ENCODE results near the gene LAMTOR2.

LAMTOR2 gene

GRCh38 chr1:156042828-156043227, 11.8 kb upstream of the LAMTOR2 start:
- TF ChIP-seq CTCF (IDR thresholded peaks at IDR 0.05): no peak
- Histone ChIP-seq H3K36me3 (no peaks in the 10 kb centered on the region), H3K9me3 (no peaks in the 10 kb centered on the region)

GRCh38 chr1:156045076-156045475, 9.5 kb upstream of the LAMTOR2 start:
- Histone ChIP-seq H3K9me3 (no peaks in the 10 kb centered on the region), H3K4me3 (ENCODE audit: low read depth in 1 of 2, low read length in 1 of 2) (no peak overlapping the region), H3K27ac (no peak overlapping the region), H3K27me3 (no peaks in the 10 kb centered on the region), H3K4me1 (ENCODE audit: control insufficient read depth in 1 of 2, insufficient read depth in 1 of 2, low read depth in 1 of 2, low read length in 1 of 2) (no peaks in the 10 kb centered on the region), H3K36me3 (no peaks in the 10 kb centered on the region)
- no peak for TF ChIP-seq CTCF (IDR thresholded peaks at IDR 0.05)

More at GRCh38 chr1:156042828-156043227, 11.8 kb upstream of the LAMTOR2 start:
- H3K4me3 ChIP-seq (ENCODE audit: low read depth in 1 of 2, low read length in 1 of 2): no peak overlapping the region
- H3K27me3 ChIP-seq: no peaks in the 10 kb centered on the region
- H3K27ac ChIP-seq: no peak overlapping the region
- H3K4me1 ChIP-seq (ENCODE audit: control insufficient read depth in 1 of 2, insufficient read depth in 1 of 2, low read depth in 1 of 2, low read length in 1 of 2): no peaks in the 10 kb centered on the region

GRCh38 chr1:156048663-156049258, 5.8 kb upstream of the LAMTOR2 start:
- no peaks in the 10 kb centered on the region for H3K27me3 ChIP-seq
- no peaks in the 10 kb centered on the region for H3K36me3 ChIP-seq
- H3K27ac ChIP-seq: no peak overlapping the region
- no peaks in the 10 kb centered on the region for H3K9me3 ChIP-seq
- TF ChIP-seq CTCF (IDR thresholded peaks at IDR 0.05): no peak
- no peak overlapping the region for H3K4me3 ChIP-seq (ENCODE audit: low read depth in 1 of 2, low read length in 1 of 2)
- H3K4me1 ChIP-seq (ENCODE audit: control insufficient read depth in 1 of 2, insufficient read depth in 1 of 2, low read depth in 1 of 2, low read length in 1 of 2): peaks cover 7 to 8% of the 10 kb centered on the region in 2 experiments

- TF ChIP-seq CTCF (IDR thresholded peaks at IDR 0.05): no peak
- Histone ChIP-seq H3K36me3 (no peaks in the 10 kb centered on the region), H3K27me3 (no peaks in the 10 kb centered on the region), H3K27ac (no peak overlapping the region), H3K4me1 (ENCODE audit: control insufficient read depth in 1 of 2, insufficient read depth in 1 of 2, low read depth in 1 of 2, low read length in 1 of 2) (peaks cover 11 to 21% of the 10 kb centered on the region in 2 experiments), H3K4me3 (ENCODE audit: low read depth in 1 of 2, low read length in 1 of 2) (no peak overlapping the region), H3K9me3 (no peaks in the 10 kb centered on the region)
These were observed 4.2 kb upstream of the LAMTOR2 start for GRCh38 chr1:156050376-156050775.

GRCh38 chr1:156051011-156051725, 3.4 kb upstream of the LAMTOR2 start:
- Histone ChIP-seq H3K4me3 (ENCODE audit: low read depth in 1 of 2, low read length in 1 of 2) (no peak overlapping the region), H3K36me3 (no peaks in the 10 kb centered on the region), H3K27me3 (no peaks in the 10 kb centered on the region), H3K27ac (no peak overlapping the region), H3K9me3 (no peaks in the 10 kb centered on the region), H3K4me1 (ENCODE audit: control insufficient read depth in 1 of 2, insufficient read depth in 1 of 2, low read depth in 1 of 2, low read length in 1 of 2) (peaks cover 19 to 29% of the 10 kb centered on the region in 2 experiments)
- no peak for TF ChIP-seq CTCF (IDR thresholded peaks at IDR 0.05)

All from neutrophil (primary cell).